HG03520 (cell line): ENCODE measurements around the gene ANO7.

Source experiments
- ATAC-seq: cut with Tn5 transposase; IDR thresholded peaks from one replicate; pipeline ENCODE4 v1.9.1; 2021; ENCODE audit warnings: mild to moderate bottlenecking, moderate library complexity; ENCODE audit not compliant: unreplicated experiment

ANO7 gene

GRCh38 chr2:241270531-241270930 is 82.1 kb downstream of the ANO7 start:
- no peak for ATAC-seq

- ATAC-seq, result no peak
These were observed 83.3 kb downstream of the ANO7 start for GRCh38 chr2:241271706-241272302.

- ATAC-seq, result no peak
These were observed 84.1 kb downstream of the ANO7 start for GRCh38 chr2:241272303-241273209.

GRCh38 chr2:241273210-241274020 is 84.9 kb downstream of the ANO7 start:
- ATAC-seq, result no peak

GRCh38 chr2:241274127-241274526 is 85.7 kb downstream of the ANO7 start:
- no peak for ATAC-seq
